HepG2 (cell line): Measurements from ENCODE around the gene TLE1. TPM values are rescaled to one million over a fixed set of nuclear protein-coding genes. Genes with fewer than 3 reads are reported as not detected.

Experiments used
- KDM3A ChIP-seq: IDR thresholded peaks from 2 replicates; pipeline ENCODE4 v1.6.1; 2018; ENCODE audit warnings: low read depth, missing compliant biosample characterization
- KDM5B ChIP-seq: sonication (generic); formaldehyde crosslinking; IDR thresholded peaks from 2 replicates; pipeline ENCODE4 v1.4.0; 2020; ENCODE audit warnings: missing genetic modification reagents, mild to moderate bottlenecking, borderline replicate concordance
- LRRFIP1 ChIP-seq: sonication (generic); formaldehyde crosslinking; conservative IDR thresholded peaks from 2 replicates; pipeline ENCODE4 v1.4.0; 2020; ENCODE audit warnings: missing genetic modification reagents
- MYNN ChIP-seq: sonication (generic); formaldehyde crosslinking; IDR thresholded peaks from 2 replicates; pipeline ENCODE4 v1.4.0; 2020; ENCODE audit warnings: mild to moderate bottlenecking, low read depth, missing genetic modification reagents
- NFYC ChIP-seq: IDR thresholded peaks from 2 replicates; pipeline ENCODE4 v1.6.1; 2016; ENCODE audit warnings: missing genetic modification reagents, missing compliant biosample characterization
- RBM39 ChIP-seq: fragments of 200-400 bp; formaldehyde crosslinking; IDR thresholded peaks from one replicate; pipeline ENCODE4 v1.6.1; 2018; ENCODE audit warnings: antibody characterized with exemption, mild to moderate bottlenecking, low read depth, low read length; ENCODE audit not compliant: poor library complexity, severe bottlenecking
- SCMH1 ChIP-seq: sonication (generic); formaldehyde crosslinking; IDR thresholded peaks from 2 replicates; pipeline ENCODE4 v1.9.0; 2021; ENCODE audit warnings: missing genetic modification reagents, mild to moderate bottlenecking, borderline replicate concordance
- SETDB1 ChIP-seq: sonication (generic); formaldehyde crosslinking; IDR thresholded peaks from 2 replicates; pipeline ENCODE4 v1.5.1; 2020; ENCODE audit warnings: missing genetic modification reagents, mild to moderate bottlenecking, borderline replicate concordance
- U2AF1 ChIP-seq: fragments of 200-400 bp; formaldehyde crosslinking; optimal IDR thresholded peaks from 2 replicates; pipeline ENCODE3; 2017; ENCODE audit warnings: mild to moderate bottlenecking, low read depth, low read length
- USF2 ChIP-seq, 2 experiments: sonication (generic) in 1 of 2; formaldehyde crosslinking in 1 of 2; IDR thresholded peaks; 2 replicates each; pipeline versions ENCODE4 v1.5.1 to v1.6.1; 2011 to 2020; ENCODE audit warnings: borderline replicate concordance in 1 of 2, low read depth in 1 of 2, low read length in 1 of 2, mild to moderate bottlenecking in 1 of 2, missing genetic modification reagents in 1 of 2, moderate library complexity in 1 of 2
- ZBTB14 ChIP-seq: sonication (generic); formaldehyde crosslinking; IDR thresholded peaks from 2 replicates; pipeline ENCODE4 v1.4.0; 2020; ENCODE audit warnings: missing genetic modification reagents
- ZEB1 ChIP-seq: IDR thresholded peaks from 2 replicates; pipeline ENCODE4 v1.6.1; 2012; ENCODE audit warnings: mild to moderate bottlenecking, low read depth, inconsistent platforms; ENCODE audit not compliant: insufficient replicate concordance
- ZFY ChIP-seq: sonication (generic); formaldehyde crosslinking; IDR thresholded peaks from 2 replicates; pipeline ENCODE4 v1.4.0; 2020; ENCODE audit warnings: missing genetic modification reagents
- ZNF224 ChIP-seq: sonication (generic); formaldehyde crosslinking; IDR thresholded peaks from 2 replicates; pipeline ENCODE4 v1.5.0; 2020; ENCODE audit warnings: mild to moderate bottlenecking, missing genetic modification reagents
- ZNF414 ChIP-seq: sonication (generic); formaldehyde crosslinking; IDR thresholded peaks from 2 replicates; pipeline ENCODE4 v1.5.0; 2020; ENCODE audit warnings: missing genetic modification reagents
- ZNF563 ChIP-seq: sonication (generic); formaldehyde crosslinking; IDR thresholded peaks from 2 replicates; pipeline ENCODE4 v1.8.0; 2022; ENCODE audit warnings: mild to moderate bottlenecking, moderate library complexity, missing genetic modification reagents
- ZNF850 ChIP-seq: sonication (generic); formaldehyde crosslinking; conservative IDR thresholded peaks from 2 replicates; pipeline ENCODE4 v1.9.0; 2021; ENCODE audit warnings: mild to moderate bottlenecking, missing genetic modification reagents
- polyA plus RNA-seq, 8 experiments: library from polyadenylated mRNA; depleted of rRNA in 3 of 8; stranded (reverse) in 7 of 8; unstranded in 1 of 8; fragments of >200 nt; fragmentation: Illumina TruSeq in 4 of 8; extraction: Trizol in 4 of 8; gene quantifications; 2 replicates each; pipeline versions ENCODE4 v1.2.1 to v1.2.3, GENCODE V29; 2011 to 2016; ENCODE audit warnings: low read depth in 4 of 8, missing spikeins in 1 of 8, mixed read lengths in 1 of 8; ENCODE audit not compliant: insufficient read depth in 1 of 8
- total RNA-seq, 5 experiments: library from RNA; depleted of rRNA; stranded (reverse); fragments of >200 nt; fragmentation: Illumina TruSeq; extraction: Trizol; gene quantifications; 2 replicates each; pipeline ENCODE4 v1.2.3, GENCODE V29; 2016; ENCODE audit warnings: low read depth in 1 of 5
- TF ChIP-seq, protein P1 (sequence below): IDR thresholded peaks from 2 replicates; pipeline ENCODE4 v1.6.1; 2018; ENCODE audit warnings: missing genetic modification reagents
- TF ChIP-seq, protein P2 (sequence below): sonication (generic); formaldehyde crosslinking; IDR thresholded peaks from 2 replicates; pipeline ENCODE4 v1.8.1; 2023; ENCODE audit warnings: mild to moderate bottlenecking, moderate library complexity, missing genetic modification reagents

Gene TLE1
- total and polyA plus RNA-seq, 2 of the 13 experiments (the other 11 are each of a cell fraction or from before 2014, with no cell fraction given) = 35.9 to 109 TPM

GRCh38 chr9:81689343-81690175, at the start of gene TLE1 (continued):
- no peak for TF ChIP-seq LRRFIP1 (CRISPR knock-in tag)
- TF ChIP-seq KDM5B (CRISPR knock-in tag) = no peak
- TF ChIP-seq, protein P1, sequence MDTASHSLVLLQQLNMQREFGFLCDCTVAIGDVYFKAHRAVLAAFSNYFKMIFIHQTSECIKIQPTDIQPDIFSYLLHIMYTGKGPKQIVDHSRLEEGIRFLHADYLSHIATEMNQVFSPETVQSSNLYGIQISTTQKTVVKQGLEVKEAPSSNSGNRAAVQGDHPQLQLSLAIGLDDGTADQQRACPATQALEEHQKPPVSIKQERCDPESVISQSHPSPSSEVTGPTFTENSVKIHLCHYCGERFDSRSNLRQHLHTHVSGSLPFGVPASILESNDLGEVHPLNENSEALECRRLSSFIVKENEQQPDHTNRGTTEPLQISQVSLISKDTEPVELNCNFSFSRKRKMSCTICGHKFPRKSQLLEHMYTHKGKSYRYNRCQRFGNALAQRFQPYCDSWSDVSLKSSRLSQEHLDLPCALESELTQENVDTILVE (CRISPR knock-in tag) = peak; percentile 57
- TF ChIP-seq ZEB1 = no peak
- no peak for TF ChIP-seq USF2 (IDR thresholded peaks at IDR 0.05; ENCODE audit: low read depth, low read length)
- TF ChIP-seq USF2 (CRISPR knock-in tag; IDR thresholded peaks at IDR 0.05; ENCODE audit: borderline replicate concordance) = no peak
- peak; percentile 52 for TF ChIP-seq ZFY (CRISPR knock-in tag)
- TF ChIP-seq NFYC (CRISPR knock-in tag) = peak; percentile 87
- peak; percentile 28 for TF ChIP-seq KDM3A (CRISPR knock-in tag)
- TF ChIP-seq ZNF414 (CRISPR knock-in tag) = no peak
- no peak for TF ChIP-seq MYNN (CRISPR knock-in tag)
- no peak for TF ChIP-seq U2AF1
- peak; percentile 24 for TF ChIP-seq RBM39
- TF ChIP-seq ZNF563 (CRISPR knock-in tag) = peak; percentile 71; the same call in 1 of the 2 replicates
- TF ChIP-seq ZBTB14 = peak; percentile 90
- no peak for TF ChIP-seq SETDB1 (CRISPR knock-in tag)
- no peak for TF ChIP-seq ZNF850 (CRISPR knock-in tag)
- no peak for TF ChIP-seq SCMH1 (CRISPR knock-in tag)
- TF ChIP-seq, protein P2, sequence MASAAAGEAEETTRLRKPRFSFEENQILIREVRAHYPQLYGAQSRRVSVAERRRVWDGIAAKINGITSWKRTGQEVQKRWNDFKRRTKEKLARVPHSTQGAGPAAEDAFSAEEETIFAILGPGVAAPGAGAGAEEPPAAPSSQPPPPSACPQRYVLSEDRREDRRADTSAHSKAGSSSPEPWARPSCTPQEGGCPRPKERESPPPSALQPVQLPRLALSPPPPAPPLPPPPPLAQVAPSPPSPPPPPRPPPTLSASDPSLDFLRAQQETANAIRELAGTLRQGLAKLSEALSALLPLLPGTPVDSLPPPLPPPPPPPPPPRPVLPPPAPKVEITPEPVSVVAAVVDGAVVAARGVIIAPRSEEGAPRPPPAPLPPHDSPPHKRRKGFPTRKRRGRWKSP (CRISPR knock-in tag) = peak; percentile 70; the same call in 1 of the 2 replicates
- TF ChIP-seq ZNF224 (CRISPR knock-in tag) = no peak
